Left ventricle myocardium inferior (tissue), 1 donor: Measurements from ENCODE around the gene NIPSNAP2. TPM values are rescaled to one million over a fixed set of nuclear protein-coding genes. Genes with fewer than 3 reads are reported as not detected.
"Not testable (repeated sequence)": the region's sequence is repeated elsewhere in the genome, so short reads cannot be mapped to it uniquely, and the experiment has no call there.

Experiments
- DNase-seq: peaks from one replicate; pipeline ENCODE4 v3.0.0-alpha.2; 2020
- H3K27ac ChIP-seq: fragments of 200-600 bp; replicated peaks from 2 replicates; pipeline ENCODE4 v1.8.0; 2021
- H3K27me3 ChIP-seq: fragments of 200-600 bp; 2 replicates; pipeline ENCODE4 v1.8.0; 2021; ENCODE audit warnings: low read depth
- H3K36me3 ChIP-seq: fragments of 200-600 bp; 2 replicates; pipeline ENCODE4 v1.8.0; 2021
- H3K4me1 ChIP-seq: fragments of 200-600 bp; 2 replicates; pipeline ENCODE4 v1.8.0; 2021
- H3K4me3 ChIP-seq: fragments of 200-600 bp; 2 replicates; pipeline ENCODE4 v1.8.0; 2021; ENCODE audit warnings: mild to moderate bottlenecking, moderate library complexity
- H3K9me3 ChIP-seq: fragments of 200-600 bp; replicated peaks from 2 replicates; pipeline ENCODE4 v1.8.0; 2021
- intact Hi-C: fragments of 100-400 bp; cut with micrococcal nuclease; formaldehyde crosslinking; loops from one replicate; pipeline ENCODE4 v1.11.0; 2022
- total RNA-seq: library from RNA; stranded (reverse); fragmentation: NEBNext Ultra II Directional; extraction: Animal tissue kit (Norgen Biotek cat#: 25700); gene quantifications from one replicate; pipeline ENCODE4 v1.2.1, GENCODE V29; 2021
- TF ChIP-seq, protein P1 (sequence below): fragments of 200-600 bp; IDR thresholded peaks from 2 replicates; pipeline ENCODE4 v1.8.0; 2021; ENCODE audit warnings: antibody characterized with exemption, mild to moderate bottlenecking, borderline replicate concordance
- donor health status: DM: no; HTN: yes; CAD: no; lungs with severe emphysema.

The NIPSNAP2 gene
- total RNA-seq, 1 donor from 2014 or later: 357 TPM

DNA sequence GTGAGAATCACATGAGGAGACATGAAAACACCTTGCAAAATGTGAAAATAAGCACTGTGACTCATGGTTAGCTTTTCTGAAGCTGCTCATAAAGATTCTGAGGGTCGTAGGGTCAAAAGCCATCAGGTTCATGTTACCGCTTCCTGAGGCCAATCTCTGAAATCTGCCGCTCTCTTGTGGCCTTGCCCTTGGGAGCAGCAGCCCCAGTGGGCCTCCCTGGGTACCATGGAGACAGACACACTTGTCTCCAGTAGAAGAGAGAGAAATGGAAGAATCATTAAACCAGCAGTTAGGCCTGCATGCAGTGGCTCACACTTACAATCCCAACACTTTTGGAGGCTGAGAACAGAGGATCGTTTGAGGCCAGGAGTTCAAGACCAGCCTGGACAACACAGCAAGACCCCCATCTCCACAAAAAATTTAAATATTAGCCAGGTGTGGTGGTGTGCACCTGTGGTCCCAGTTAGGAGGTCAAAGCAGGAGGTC is 42.8 kb downstream of the NIPSNAP2 start:
- no peak for DNase-seq
- Histone ChIP-seq H3K9me3 (no peaks in the 10 kb centered on the region), H3K4me1 (peaks cover 7% of the 10 kb centered on the region), H3K27ac (no peak overlapping the region), H3K36me3 (peaks cover 4% of the 10 kb centered on the region), H3K4me3 (no peak overlapping the region), H3K27me3 (no peaks in the 10 kb centered on the region)
- TF ChIP-seq, protein P1, sequence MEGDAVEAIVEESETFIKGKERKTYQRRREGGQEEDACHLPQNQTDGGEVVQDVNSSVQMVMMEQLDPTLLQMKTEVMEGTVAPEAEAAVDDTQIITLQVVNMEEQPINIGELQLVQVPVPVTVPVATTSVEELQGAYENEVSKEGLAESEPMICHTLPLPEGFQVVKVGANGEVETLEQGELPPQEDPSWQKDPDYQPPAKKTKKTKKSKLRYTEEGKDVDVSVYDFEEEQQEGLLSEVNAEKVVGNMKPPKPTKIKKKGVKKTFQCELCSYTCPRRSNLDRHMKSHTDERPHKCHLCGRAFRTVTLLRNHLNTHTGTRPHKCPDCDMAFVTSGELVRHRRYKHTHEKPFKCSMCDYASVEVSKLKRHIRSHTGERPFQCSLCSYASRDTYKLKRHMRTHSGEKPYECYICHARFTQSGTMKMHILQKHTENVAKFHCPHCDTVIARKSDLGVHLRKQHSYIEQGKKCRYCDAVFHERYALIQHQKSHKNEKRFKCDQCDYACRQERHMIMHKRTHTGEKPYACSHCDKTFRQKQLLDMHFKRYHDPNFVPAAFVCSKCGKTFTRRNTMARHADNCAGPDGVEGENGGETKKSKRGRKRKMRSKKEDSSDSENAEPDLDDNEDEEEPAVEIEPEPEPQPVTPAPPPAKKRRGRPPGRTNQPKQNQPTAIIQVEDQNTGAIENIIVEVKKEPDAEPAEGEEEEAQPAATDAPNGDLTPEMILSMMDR: no peak
- intact Hi-C loops: no loop called here

DNA sequence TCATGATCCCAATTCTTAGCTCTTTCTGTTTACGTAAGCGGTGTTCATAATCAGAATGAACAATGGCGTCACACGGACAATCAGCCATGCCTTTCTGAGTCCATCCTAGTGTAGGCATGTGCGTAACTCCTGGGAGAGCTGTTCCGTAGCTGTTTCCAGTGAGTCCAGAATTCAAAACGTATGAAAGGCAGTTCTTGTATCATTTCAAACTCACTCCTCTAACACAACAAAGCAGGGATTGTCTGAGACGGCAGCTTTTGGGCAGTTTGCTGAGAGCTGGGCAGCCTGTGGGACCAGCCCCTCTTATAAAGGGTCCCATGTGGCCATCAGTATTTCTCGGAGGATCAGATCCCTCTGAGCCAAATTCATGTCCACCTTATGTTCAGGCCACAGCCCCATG is 43.5 kb downstream of the NIPSNAP2 start:
- TF ChIP-seq, protein P1: no peak
- H3K36me3 ChIP-seq: peaks cover 4% of the 10 kb centered on the region
- H3K4me3 ChIP-seq: no peak overlapping the region
- DNase-seq: no peak
- H3K27ac ChIP-seq: no peak overlapping the region
- no peaks in the 10 kb centered on the region for H3K9me3 ChIP-seq
- H3K4me1 ChIP-seq: peaks cover 7% of the 10 kb centered on the region
- no peaks in the 10 kb centered on the region for H3K27me3 ChIP-seq
- intact Hi-C loops: no loop called here

DNA sequence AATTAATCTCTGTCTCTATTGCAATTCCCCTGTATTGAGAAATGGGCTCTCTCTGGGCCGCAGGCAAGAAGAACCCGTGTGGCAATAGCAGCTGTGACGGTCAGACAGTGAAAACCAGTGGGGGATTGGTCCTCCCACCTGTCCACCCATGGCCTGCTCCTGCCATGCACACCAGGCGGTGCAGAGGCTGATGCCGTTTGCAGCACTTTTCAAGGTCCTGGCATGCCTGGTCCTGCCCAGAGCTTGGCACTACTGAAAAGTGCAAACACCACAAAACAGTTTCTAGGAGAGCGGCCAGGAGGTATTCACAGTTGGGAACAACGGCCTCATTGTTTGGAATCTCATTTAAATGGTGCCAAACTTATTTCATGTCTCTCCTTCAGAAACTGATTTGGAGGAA is 45.3 kb downstream of the NIPSNAP2 start:
- no peaks in the 10 kb centered on the region for H3K27me3 ChIP-seq
- H3K36me3 ChIP-seq: peaks cover 19% of the 10 kb centered on the region
- H3K27ac ChIP-seq: no peak overlapping the region
- H3K4me1 ChIP-seq: peaks cover 7% of the 10 kb centered on the region
- no peak for DNase-seq
- intact Hi-C loops: no loop called here
- TF ChIP-seq, protein P1: no peak
- H3K4me3 ChIP-seq: no peak overlapping the region
- H3K9me3 ChIP-seq: no peaks in the 10 kb centered on the region

DNA sequence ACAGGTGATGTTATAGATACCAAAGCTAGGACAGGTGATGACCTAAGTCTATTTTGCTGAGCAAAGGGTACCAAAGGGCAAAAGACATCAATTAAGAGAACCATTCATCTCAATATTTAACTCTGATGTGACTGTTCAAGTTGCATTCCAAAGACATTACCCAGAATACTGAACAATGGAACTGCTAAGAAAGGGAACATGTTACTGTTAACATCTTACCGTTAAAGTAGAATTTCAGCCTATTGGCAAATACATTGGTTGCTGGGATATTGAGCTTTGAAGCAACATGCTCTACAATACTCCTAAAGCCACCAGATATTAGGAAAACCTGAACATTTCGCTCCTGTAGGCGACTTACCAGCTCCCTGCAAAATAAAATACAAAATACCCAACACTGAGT is 52.6 kb downstream of the NIPSNAP2 start:
- H3K36me3 ChIP-seq: peaks cover 44% of the 10 kb centered on the region
- H3K4me3 ChIP-seq, DNase-seq, intact Hi-C loops, H3K9me3 ChIP-seq, H3K27me3 ChIP-seq, H3K4me1 ChIP-seq, H3K27ac ChIP-seq: not testable (repeated sequence)

DNA sequence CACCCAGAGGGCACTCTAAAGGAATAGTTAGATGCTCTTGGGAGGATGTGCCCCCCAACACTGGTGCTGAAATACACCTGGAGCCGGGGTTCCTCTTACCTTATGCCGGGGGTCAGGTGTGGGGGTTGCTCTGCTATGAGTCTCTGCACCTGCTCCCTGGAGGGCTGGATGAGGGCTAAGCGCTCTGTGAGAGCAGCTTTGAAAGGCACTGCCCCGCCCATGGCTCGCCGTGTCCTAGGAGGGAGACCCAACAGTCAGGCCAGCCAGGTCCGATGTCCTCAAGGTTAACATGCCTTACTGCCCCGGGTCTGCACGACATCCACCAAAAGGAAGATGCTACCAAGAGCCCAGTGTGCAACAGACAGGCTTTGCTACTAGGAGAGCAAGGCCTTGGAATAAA is 55.1 kb downstream of the NIPSNAP2 start:
- TF ChIP-seq, protein P1: no peak
- H3K4me1 ChIP-seq: peaks cover 6% of the 10 kb centered on the region
- peaks cover 31% of the 10 kb centered on the region for H3K36me3 ChIP-seq
- intact Hi-C loops: no loop called here
- no peaks in the 10 kb centered on the region for H3K27me3 ChIP-seq
- DNase-seq: no peak
- H3K9me3 ChIP-seq: no peaks in the 10 kb centered on the region
- no peak overlapping the region for H3K4me3 ChIP-seq
- H3K27ac ChIP-seq: no peak overlapping the region

DNA sequence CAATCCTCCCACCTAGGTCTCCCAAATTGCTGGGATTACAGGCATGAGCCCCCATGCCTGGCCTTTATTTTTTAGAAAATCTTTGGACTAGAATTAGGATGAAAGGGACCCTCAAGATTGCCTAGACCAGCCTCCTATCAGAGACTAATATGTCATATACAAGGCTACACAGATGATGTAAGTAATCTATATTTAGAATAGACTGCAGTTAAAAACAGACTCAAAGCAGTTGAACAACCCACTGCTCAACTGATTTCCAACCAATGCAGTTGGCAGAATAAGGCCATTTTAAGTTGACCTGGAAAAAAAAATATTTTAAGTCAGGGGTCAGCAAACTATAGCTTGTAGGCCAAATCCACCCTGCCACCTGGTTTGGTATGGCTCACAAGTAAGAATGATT is 59.1 kb downstream of the NIPSNAP2 start:
- H3K36me3 ChIP-seq: peaks cover 26% of the 10 kb centered on the region
- TF ChIP-seq, protein P1: no peak
- H3K27me3 ChIP-seq: no peaks in the 10 kb centered on the region
- intact Hi-C loops: no loop called here
- no peak overlapping the region for H3K4me3 ChIP-seq
- H3K27ac ChIP-seq: no peak overlapping the region
- DNase-seq: no peak
- peaks cover 6% of the 10 kb centered on the region for H3K4me1 ChIP-seq
- no peaks in the 10 kb centered on the region for H3K9me3 ChIP-seq
